ENCODE data around the gene EDN2.

EDN2 gene

GRCh38 chr1:41485605-41486004 is 1.1 kb upstream of the EDN2 start:
- Histone ChIP-seq H3K4me3 (ENCODE audit: low read depth in 1 of 5, low read length in 5 of 5) (no peak overlapping the region), H3K9ac (ENCODE audit: low read length in 5 of 5) (no peak overlapping the region), H3K27me3 (ENCODE audit: control insufficient read depth in 5 of 5, insufficient read depth in 4 of 5, low read length in 5 of 5) (peaks cover 0 to 16% (median 10%) of the 10 kb centered on the region in 5 donors), H3K36me3 (ENCODE audit: control insufficient read depth in 5 of 5, insufficient read depth in 5 of 5, low read length in 5 of 5) (no peaks in the 10 kb centered on the region), H3K4me1 (ENCODE audit: control insufficient read depth in 5 of 5, insufficient read depth in 5 of 5, low read length in 5 of 5) (peaks cover 0 to 2% (median 0%) of the 10 kb centered on the region in 5 donors), H3K27ac (ENCODE audit: low read depth, low read length) (no peak overlapping the region), H3K9me3 (ENCODE audit: control insufficient read depth in 5 of 5, low read length in 5 of 5) (no peaks in the 10 kb centered on the region)

DNA sequence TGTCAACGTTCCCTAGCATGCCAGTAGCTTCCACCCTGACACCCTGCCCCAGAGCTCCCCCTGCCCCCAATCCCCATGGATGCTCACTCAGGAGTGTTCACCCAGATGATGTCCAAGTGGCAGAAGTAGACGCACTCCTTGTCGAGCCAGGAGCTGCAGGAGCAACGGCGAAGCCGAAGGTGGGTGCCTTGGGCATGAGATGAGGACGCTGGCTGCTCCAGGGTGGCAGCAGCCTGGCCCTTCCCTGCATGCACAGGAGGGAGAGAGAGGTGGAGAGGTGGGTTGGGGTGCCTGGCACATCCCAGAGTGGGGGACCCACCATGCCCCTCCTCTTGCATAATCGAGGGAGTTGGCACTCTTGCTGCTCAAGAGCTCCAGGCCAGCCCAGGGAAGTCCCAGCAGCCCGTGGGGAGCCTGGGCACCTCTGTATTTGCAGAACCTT is 502 bp downstream of the EDN2 start:
- H3K4me3 ChIP-seq (ENCODE audit: low read depth in 1 of 5, low read length in 5 of 5), result no peak overlapping the region
- H3K36me3 ChIP-seq (ENCODE audit: control insufficient read depth in 5 of 5, insufficient read depth in 5 of 5, low read length in 5 of 5), result no peaks in the 10 kb centered on the region
- peak overlapping the region in 1 of 5 donors; percentile 20 for H3K9ac ChIP-seq (ENCODE audit: low read length in 5 of 5)
- H3K9me3 ChIP-seq (ENCODE audit: control insufficient read depth in 5 of 5, low read length in 5 of 5), result no peaks in the 10 kb centered on the region
- peaks cover 0 to 16% (median 10%) of the 10 kb centered on the region in 5 donors for H3K27me3 ChIP-seq (ENCODE audit: control insufficient read depth in 5 of 5, insufficient read depth in 4 of 5, low read length in 5 of 5)
- peaks cover 0 to 6% (median 5%) of the 10 kb centered on the region in 5 donors for H3K4me1 ChIP-seq (ENCODE audit: control insufficient read depth in 5 of 5, insufficient read depth in 5 of 5, low read length in 5 of 5)
- no peak overlapping the region for H3K27ac ChIP-seq (ENCODE audit: low read depth, low read length)

- no peak overlapping the region for H3K27ac ChIP-seq (ENCODE audit: low read depth, low read length)
- peaks cover 2 to 12% (median 8%) of the 10 kb centered on the region in 5 donors for H3K4me1 ChIP-seq (ENCODE audit: control insufficient read depth in 5 of 5, insufficient read depth in 5 of 5, low read length in 5 of 5)
- H3K9ac ChIP-seq (ENCODE audit: low read length in 5 of 5), result no peak overlapping the region
Observed at GRCh38 chr1:41483001-41483850, 1.3 kb downstream of the EDN2 start.

DNA sequence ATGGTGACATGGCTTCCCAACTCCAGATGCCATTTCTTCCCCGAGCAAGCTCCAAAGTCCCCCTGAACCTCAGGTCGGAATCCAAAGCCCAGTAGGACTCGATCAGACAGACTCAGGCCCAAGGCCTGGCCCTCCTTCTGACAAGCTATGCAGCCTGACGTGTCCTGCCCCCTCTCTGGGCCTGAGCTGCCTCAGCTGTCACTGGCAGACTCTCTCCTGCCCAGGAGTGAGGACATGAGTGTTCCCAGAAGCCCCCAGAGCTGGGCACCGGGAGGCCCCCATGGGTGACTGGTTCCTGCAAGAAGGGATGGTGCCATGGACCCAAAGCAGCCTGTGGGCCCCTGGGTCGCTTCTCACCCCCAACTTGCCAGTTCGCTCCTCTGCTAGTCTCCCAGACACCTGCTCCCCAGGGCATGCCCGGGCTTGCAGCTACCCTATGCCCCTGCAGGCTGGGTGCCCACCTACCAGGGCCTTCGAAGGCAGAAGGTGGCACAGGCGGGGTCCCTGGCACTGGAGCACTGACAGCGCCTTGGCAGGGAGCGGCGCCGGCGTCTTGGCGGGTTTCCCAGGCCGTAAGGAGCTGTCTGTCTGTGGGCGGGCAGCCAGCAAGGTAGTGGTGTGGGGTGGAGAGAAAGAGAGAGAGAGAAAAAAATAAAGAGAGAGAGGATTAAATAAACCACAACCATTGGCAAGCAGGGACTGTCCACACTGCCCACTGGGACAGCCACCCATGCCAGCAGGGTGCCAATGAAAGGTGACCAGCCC is 2.3 kb downstream of the EDN2 start:
- H3K4me1 ChIP-seq (ENCODE audit: control insufficient read depth in 5 of 5, insufficient read depth in 5 of 5, low read length in 5 of 5), result peaks cover 2 to 12% (median 9%) of the 10 kb centered on the region in 5 donors
- H3K4me3 ChIP-seq (ENCODE audit: low read depth in 1 of 5, low read length in 5 of 5), result no peak overlapping the region

More at GRCh38 chr1:41483001-41483850, 1.3 kb downstream of the EDN2 start:
- Histone ChIP-seq H3K36me3 (ENCODE audit: control insufficient read depth in 5 of 5, insufficient read depth in 5 of 5, low read length in 5 of 5) (no peaks in the 10 kb centered on the region), H3K27me3 (ENCODE audit: control insufficient read depth in 5 of 5, insufficient read depth in 4 of 5, low read length in 5 of 5) (peaks cover 0 to 16% (median 10%) of the 10 kb centered on the region in 5 donors), H3K4me3 (ENCODE audit: low read depth in 1 of 5, low read length in 5 of 5) (no peak overlapping the region), H3K9me3 (ENCODE audit: control insufficient read depth in 5 of 5, low read length in 5 of 5) (no peaks in the 10 kb centered on the region)

DNA sequence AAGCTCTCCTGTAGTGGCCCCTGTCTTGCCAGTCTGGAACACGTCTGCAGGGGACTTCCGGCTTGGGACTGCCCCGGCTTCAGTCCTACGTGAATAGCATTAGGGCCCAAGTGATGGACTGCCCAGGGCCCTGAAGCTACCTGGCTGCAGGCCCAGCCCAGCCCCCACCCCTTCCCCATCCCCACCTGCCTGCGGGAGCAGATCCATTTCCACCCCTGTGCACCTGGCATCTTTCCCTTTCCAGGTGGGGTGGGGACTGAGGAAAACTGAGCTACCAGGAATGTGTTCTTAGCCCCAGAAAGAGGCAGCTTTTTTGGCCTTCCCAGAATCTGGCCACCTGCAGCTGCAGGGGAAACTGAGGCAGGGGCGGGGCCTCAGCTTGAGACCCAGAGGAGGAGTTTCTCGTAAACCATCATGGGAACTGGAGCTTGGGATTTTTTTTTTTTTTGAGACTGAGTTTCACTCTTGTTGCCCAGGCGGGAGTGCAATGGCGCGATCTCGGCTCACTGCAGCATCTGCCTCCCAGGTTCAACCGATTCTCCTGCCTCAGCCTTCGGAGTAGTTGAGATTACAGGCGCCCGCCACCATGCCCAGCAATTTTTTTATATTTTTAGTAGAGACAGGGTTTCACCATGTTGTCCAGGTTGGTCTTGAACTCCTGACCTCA is 3.2 kb downstream of the EDN2 start:
- no peaks in the 10 kb centered on the region for H3K36me3 ChIP-seq (ENCODE audit: control insufficient read depth in 5 of 5, insufficient read depth in 5 of 5, low read length in 5 of 5)
- H3K9ac ChIP-seq (ENCODE audit: low read length in 5 of 5), result no peak overlapping the region
- no peak overlapping the region for H3K27ac ChIP-seq (ENCODE audit: low read depth, low read length)
- H3K27me3 ChIP-seq (ENCODE audit: control insufficient read depth in 5 of 5, insufficient read depth in 4 of 5, low read length in 5 of 5), result peaks cover 0 to 12% (median 6%) of the 10 kb centered on the region in 5 donors
- no peak overlapping the region for H3K4me3 ChIP-seq (ENCODE audit: low read depth in 1 of 5, low read length in 5 of 5)
- no peaks in the 10 kb centered on the region for H3K9me3 ChIP-seq (ENCODE audit: control insufficient read depth in 5 of 5, low read length in 5 of 5)
- peaks cover 2 to 12% (median 9%) of the 10 kb centered on the region in 5 donors for H3K4me1 ChIP-seq (ENCODE audit: control insufficient read depth in 5 of 5, insufficient read depth in 5 of 5, low read length in 5 of 5)

More for the DNA sequence above, 2.3 kb downstream of the EDN2 start:
- H3K9me3 ChIP-seq (ENCODE audit: control insufficient read depth in 5 of 5, low read length in 5 of 5), result no peaks in the 10 kb centered on the region
- H3K27ac ChIP-seq (ENCODE audit: low read depth, low read length), result no peak overlapping the region
- no peak overlapping the region for H3K9ac ChIP-seq (ENCODE audit: low read length in 5 of 5)
- no peaks in the 10 kb centered on the region for H3K36me3 ChIP-seq (ENCODE audit: control insufficient read depth in 5 of 5, insufficient read depth in 5 of 5, low read length in 5 of 5)
- H3K27me3 ChIP-seq (ENCODE audit: control insufficient read depth in 5 of 5, insufficient read depth in 4 of 5, low read length in 5 of 5), result peaks cover 0 to 12% (median 6%) of the 10 kb centered on the region in 5 donors

DNA sequence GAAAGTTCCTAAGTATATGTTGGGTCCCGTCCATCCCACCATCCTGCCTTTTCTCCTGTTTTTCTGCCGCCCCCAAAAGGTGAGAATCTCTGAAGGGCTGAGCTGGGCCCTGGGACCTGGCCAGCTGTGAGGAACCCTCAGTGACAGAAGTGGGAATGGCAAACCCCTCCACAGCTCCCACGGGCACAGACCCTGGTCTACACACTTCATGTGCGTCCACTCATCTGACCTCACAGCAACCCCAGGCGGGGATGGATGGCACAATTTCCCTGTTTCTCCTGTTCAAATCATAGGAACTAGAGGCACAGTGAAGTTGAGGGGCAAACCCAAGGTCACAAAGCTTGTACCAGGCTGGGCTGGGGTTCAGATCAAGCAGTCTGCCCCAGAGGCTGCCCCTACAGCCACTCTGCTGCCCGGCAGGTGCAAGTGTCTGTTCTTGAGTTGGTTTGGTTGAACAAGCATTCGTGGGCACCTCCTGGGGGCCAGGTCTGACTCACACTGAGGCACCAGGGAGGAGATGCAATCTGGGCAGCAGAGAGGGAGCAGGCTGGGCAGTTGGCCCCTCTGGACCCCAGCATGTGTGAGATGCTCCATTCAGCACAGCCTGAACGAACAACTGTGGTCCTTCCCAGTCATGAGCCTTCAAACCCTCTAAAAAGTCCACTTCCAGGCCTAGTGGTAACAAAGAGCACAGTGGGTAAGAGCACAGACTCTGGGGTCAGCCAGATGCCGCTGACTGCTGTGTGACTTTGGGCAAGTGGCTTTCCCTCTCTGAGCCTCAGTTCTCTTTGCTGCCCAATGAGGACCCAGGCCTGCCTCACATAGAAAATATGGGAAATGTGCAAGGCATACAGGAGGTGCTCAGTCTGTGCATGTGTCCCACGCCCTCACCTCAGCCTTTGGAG is 4.0 kb downstream of the EDN2 start:
- H3K9me3 ChIP-seq (ENCODE audit: control insufficient read depth in 5 of 5, low read length in 5 of 5), result no peaks in the 10 kb centered on the region
- peaks cover 0 to 12% (median 6%) of the 10 kb centered on the region in 5 donors for H3K27me3 ChIP-seq (ENCODE audit: control insufficient read depth in 5 of 5, insufficient read depth in 4 of 5, low read length in 5 of 5)
- peaks cover 2 to 13% (median 9%) of the 10 kb centered on the region in 5 donors for H3K4me1 ChIP-seq (ENCODE audit: control insufficient read depth in 5 of 5, insufficient read depth in 5 of 5, low read length in 5 of 5)
- H3K9ac ChIP-seq (ENCODE audit: low read length in 5 of 5), result no peak overlapping the region
- H3K4me3 ChIP-seq (ENCODE audit: low read depth in 1 of 5, low read length in 5 of 5), result no peak overlapping the region
- no peaks in the 10 kb centered on the region for H3K36me3 ChIP-seq (ENCODE audit: control insufficient read depth in 5 of 5, insufficient read depth in 5 of 5, low read length in 5 of 5)
- no peak overlapping the region for H3K27ac ChIP-seq (ENCODE audit: low read depth, low read length)

DNA sequence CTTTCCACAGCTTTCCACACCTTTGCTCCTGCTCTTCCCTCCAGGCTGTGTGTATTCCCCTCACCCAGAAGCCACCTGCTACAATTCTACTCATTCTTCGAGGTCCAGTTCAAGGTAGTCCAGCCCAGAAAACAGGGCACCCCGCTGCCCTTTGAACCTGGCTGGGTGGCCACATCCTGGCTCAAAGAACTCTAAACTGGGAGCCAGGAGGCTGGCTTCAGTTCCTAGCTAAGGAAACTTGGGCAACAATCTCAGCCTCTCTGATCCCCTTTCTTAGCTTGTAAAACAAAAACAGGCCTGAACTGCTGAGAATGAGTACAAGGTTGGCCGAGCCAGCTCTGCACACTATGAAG is 4.7 kb downstream of the EDN2 start:
- Histone ChIP-seq H3K36me3 (ENCODE audit: control insufficient read depth in 5 of 5, insufficient read depth in 5 of 5, low read length in 5 of 5) (no peaks in the 10 kb centered on the region), H3K4me1 (ENCODE audit: control insufficient read depth in 5 of 5, insufficient read depth in 5 of 5, low read length in 5 of 5) (peaks cover 2 to 20% (median 13%) of the 10 kb centered on the region in 5 donors), H3K4me3 (ENCODE audit: low read depth in 1 of 5, low read length in 5 of 5) (no peak overlapping the region), H3K27ac (ENCODE audit: low read depth, low read length) (no peak overlapping the region), H3K9me3 (ENCODE audit: control insufficient read depth in 5 of 5, low read length in 5 of 5) (no peaks in the 10 kb centered on the region), H3K9ac (ENCODE audit: low read length in 5 of 5) (no peak overlapping the region), H3K27me3 (ENCODE audit: control insufficient read depth in 5 of 5, insufficient read depth in 4 of 5, low read length in 5 of 5) (peaks cover 0 to 12% (median 3%) of the 10 kb centered on the region in 5 donors)

DNA sequence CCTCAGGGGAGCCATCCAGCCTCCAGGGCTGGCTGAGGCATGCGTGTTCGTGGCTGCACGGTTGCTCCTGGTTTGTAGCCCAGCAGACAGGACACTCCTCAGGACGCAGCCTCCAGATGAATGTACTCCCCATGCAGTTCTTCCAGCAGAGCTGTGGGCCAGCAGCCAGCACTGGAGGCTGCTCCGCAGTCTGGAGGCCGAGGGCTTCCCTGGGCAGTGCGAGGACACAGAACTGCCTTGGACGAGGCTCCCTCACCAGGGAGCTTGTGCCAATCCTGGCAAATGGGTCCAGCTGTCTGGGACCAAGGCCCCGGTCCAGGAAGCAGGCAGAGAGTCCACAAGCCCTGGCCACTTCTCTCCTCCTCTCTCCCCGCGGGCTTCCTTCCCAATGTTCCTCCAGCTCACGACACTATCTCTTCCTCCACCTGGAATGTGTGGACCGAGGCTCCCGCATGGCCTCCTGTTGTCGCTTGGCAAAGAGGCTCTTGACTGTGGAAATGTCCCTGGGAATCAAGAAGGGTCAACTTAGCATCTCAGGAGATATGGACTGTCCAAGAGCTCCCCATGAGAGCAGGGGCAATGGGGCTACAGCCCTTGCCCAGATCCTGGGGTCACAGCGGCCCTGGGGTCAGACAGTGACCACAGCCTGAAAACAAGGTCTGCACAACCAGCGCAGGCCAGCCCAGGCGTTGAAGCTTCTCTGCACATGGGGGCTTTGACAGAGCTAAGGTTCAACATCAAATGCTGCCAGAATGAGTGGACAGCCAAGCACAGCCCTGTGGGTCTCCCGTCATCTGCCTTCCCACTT is 5.3 kb downstream of the EDN2 start:
- Histone ChIP-seq H3K36me3 (ENCODE audit: control insufficient read depth in 5 of 5, insufficient read depth in 5 of 5, low read length in 5 of 5) (no peaks in the 10 kb centered on the region), H3K4me1 (ENCODE audit: control insufficient read depth in 5 of 5, insufficient read depth in 5 of 5, low read length in 5 of 5) (peaks cover 2 to 24% (median 16%) of the 10 kb centered on the region in 5 donors), H3K9me3 (ENCODE audit: control insufficient read depth in 5 of 5, low read length in 5 of 5) (no peaks in the 10 kb centered on the region), H3K27ac (ENCODE audit: low read depth, low read length) (no peak overlapping the region), H3K9ac (ENCODE audit: low read length in 5 of 5) (no peak overlapping the region), H3K27me3 (ENCODE audit: control insufficient read depth in 5 of 5, insufficient read depth in 4 of 5, low read length in 5 of 5) (peaks cover 0 to 9% (median 1%) of the 10 kb centered on the region in 5 donors), H3K4me3 (ENCODE audit: low read depth in 1 of 5, low read length in 5 of 5) (no peak overlapping the region)

Measured in subcutaneous abdominal adipose tissue (tissue), 5 donors.